Muscle layer of duodenum (tissue), 2 donors: ENCODE results near the gene LDLRAD4.

Source experiments
- H3K27ac ChIP-seq: one replicate; pipeline ENCODE4 v1.7.0; 2013; ENCODE audit warnings: mild to moderate bottlenecking, low read length
- H3K27me3 ChIP-seq: one replicate; pipeline ENCODE4 v1.7.0; 2013; ENCODE audit warnings: low read depth, mild to moderate bottlenecking, control low read depth, low read length
- H3K36me3 ChIP-seq, 2 donors: one replicate each; pipeline ENCODE4 v1.7.0; 2013; ENCODE audit warnings: low read length in 2 of 2, control low read depth in 1 of 2, mild to moderate bottlenecking in 1 of 2; ENCODE audit not compliant: insufficient read depth in 2 of 2, control insufficient read depth in 1 of 2
- H3K4me1 ChIP-seq, 2 donors: one replicate each; pipeline ENCODE4 v1.7.0; 2013; ENCODE audit warnings: low read length in 2 of 2, mild to moderate bottlenecking in 2 of 2, control low read depth in 1 of 2, moderate library complexity in 1 of 2; ENCODE audit not compliant: insufficient read depth in 2 of 2, control insufficient read depth in 1 of 2
- H3K4me3 ChIP-seq, 2 donors: one replicate each; pipeline ENCODE4 v1.7.0; 2013; ENCODE audit warnings: low read length in 2 of 2, low read depth in 1 of 2, mild to moderate bottlenecking in 1 of 2
- H3K9me3 ChIP-seq, 2 donors: one replicate each; pipeline ENCODE4 v1.7.0; 2013; ENCODE audit warnings: low read length in 2 of 2, control low read depth in 1 of 2, mild to moderate bottlenecking in 1 of 2; ENCODE audit not compliant: control insufficient read depth in 1 of 2
- donor health status: healthy.

The LDLRAD4 gene

GRCh38 chr18:13219593-13220159, 1.1 kb downstream of the LDLRAD4 start:
- Histone ChIP-seq H3K4me3 (peak overlapping the region; percentile 54 to 84), H3K27me3 (no peaks in the 10 kb centered on the region), H3K9me3 (no peaks in the 10 kb centered on the region), H3K4me1 (peaks cover 39 to 63% of the 10 kb centered on the region in 2 donors), H3K36me3 (no peaks in the 10 kb centered on the region), H3K27ac (no peak overlapping the region)

GRCh38 chr18:13220361-13220991, 1.9 kb downstream of the LDLRAD4 start:
- H3K4me1 ChIP-seq = peaks cover 39 to 63% of the 10 kb centered on the region in 2 donors
- peak overlapping the region; percentile 28 for H3K27ac ChIP-seq

GRCh38 chr18:13221869-13222855, 3.6 kb downstream of the LDLRAD4 start:
- Histone ChIP-seq H3K9me3 (no peaks in the 10 kb centered on the region), H3K27ac (peak overlapping the region; percentile 64), H3K4me3 (peak overlapping the region; percentile 1 to 18), H3K27me3 (no peaks in the 10 kb centered on the region), H3K36me3 (no peaks in the 10 kb centered on the region), H3K4me1 (peaks cover 34 to 52% of the 10 kb centered on the region in 2 donors)

More at GRCh38 chr18:13220361-13220991, 1.9 kb downstream of the LDLRAD4 start:
- Histone ChIP-seq H3K9me3 (no peaks in the 10 kb centered on the region), H3K27me3 (no peaks in the 10 kb centered on the region), H3K36me3 (no peaks in the 10 kb centered on the region), H3K4me3 (peak overlapping the region; percentile 54 to 84)

GRCh38 chr18:13222856-13223281, 4.3 kb downstream of the LDLRAD4 start:
- Histone ChIP-seq H3K27me3 (no peaks in the 10 kb centered on the region), H3K4me3 (peak overlapping the region; percentile 1 to 18), H3K4me1 (peaks cover 34 to 52% of the 10 kb centered on the region in 2 donors), H3K27ac (peak overlapping the region; percentile 64), H3K9me3 (no peaks in the 10 kb centered on the region), H3K36me3 (no peaks in the 10 kb centered on the region)

GRCh38 chr18:13223311-13224143, 5.0 kb downstream of the LDLRAD4 start:
- Histone ChIP-seq H3K27ac (peak overlapping the region; percentile 64), H3K9me3 (no peaks in the 10 kb centered on the region), H3K36me3 (no peaks in the 10 kb centered on the region), H3K27me3 (no peaks in the 10 kb centered on the region), H3K4me3 (peak overlapping the region in 1 of 2 donors; percentile 1), H3K4me1 (peaks cover 34 to 52% of the 10 kb centered on the region in 2 donors)

- no peaks in the 10 kb centered on the region for H3K9me3 ChIP-seq
- no peaks in the 10 kb centered on the region for H3K27me3 ChIP-seq
- no peak overlapping the region for H3K4me3 ChIP-seq
- no peaks in the 10 kb centered on the region for H3K36me3 ChIP-seq
- peaks cover 33 to 39% of the 10 kb centered on the region in 2 donors for H3K4me1 ChIP-seq
- H3K27ac ChIP-seq = no peak overlapping the region
Observed at GRCh38 chr18:13225261-13225660, 6.7 kb downstream of the LDLRAD4 start.

GRCh38 chr18:13226533-13227144, 8.1 kb downstream of the LDLRAD4 start:
- Histone ChIP-seq H3K4me3 (no peak overlapping the region), H3K9me3 (no peaks in the 10 kb centered on the region), H3K27me3 (no peaks in the 10 kb centered on the region), H3K27ac (no peak overlapping the region), H3K4me1 (peaks cover 19 to 26% of the 10 kb centered on the region in 2 donors), H3K36me3 (no peaks in the 10 kb centered on the region)

GRCh38 chr18:13227910-13228309, 9.3 kb downstream of the LDLRAD4 start:
- H3K36me3 ChIP-seq = no peaks in the 10 kb centered on the region
- H3K9me3 ChIP-seq = no peaks in the 10 kb centered on the region
- H3K4me3 ChIP-seq = no peak overlapping the region
- H3K4me1 ChIP-seq = peaks cover 11 to 14% of the 10 kb centered on the region in 2 donors
- no peak overlapping the region for H3K27ac ChIP-seq
- no peaks in the 10 kb centered on the region for H3K27me3 ChIP-seq

- Histone ChIP-seq H3K27ac (no peak overlapping the region), H3K36me3 (no peaks in the 10 kb centered on the region)
Observed at GRCh38 chr18:13229001-13229671, 10.6 kb downstream of the LDLRAD4 start.

GRCh38 chr18:13231151-13231550, 12.6 kb downstream of the LDLRAD4 start:
- Histone ChIP-seq H3K36me3 (no peaks in the 10 kb centered on the region), H3K4me1 (peaks cover 0 to 5% of the 10 kb centered on the region in 2 donors), H3K4me3 (no peak overlapping the region), H3K27me3 (no peaks in the 10 kb centered on the region), H3K9me3 (no peaks in the 10 kb centered on the region), H3K27ac (no peak overlapping the region)

More at GRCh38 chr18:13229001-13229671, 10.6 kb downstream of the LDLRAD4 start:
- H3K27me3 ChIP-seq = no peaks in the 10 kb centered on the region
- peaks cover under 1 to 1% of the 10 kb centered on the region in 2 donors for H3K4me1 ChIP-seq
- H3K4me3 ChIP-seq = no peak overlapping the region
- no peaks in the 10 kb centered on the region for H3K9me3 ChIP-seq
